OCI-LY7 (cell line): Measurements from ENCODE around the gene PDCD1.

Experiments
- CTCF ChIP-seq: fragments of 200-600 bp; sonication (generic); conservative IDR thresholded peaks from 2 replicates; pipeline ENCODE4 v1.5.1; 2014; ENCODE audit warnings: mild to moderate bottlenecking, antibody characterized with exemption, low read length, moderate library complexity, mixed read lengths
- EZH2phosphoT487 ChIP-seq: fragments of 200-600 bp; sonication (generic); IDR thresholded peaks from 2 replicates; pipeline ENCODE4 v1.6.1; 2018; ENCODE audit warnings: low read depth, borderline replicate concordance, mild to moderate bottlenecking, mixed run types, antibody characterized with exemption, low read length, moderate library complexity, mixed read lengths

GRCh38 chr2:241852116-241852980 lies 6.3 kb downstream of the PDCD1 start:
- no peak for TF ChIP-seq CTCF
- TF ChIP-seq EZH2phosphoT487, result no peak
